SK-N-DZ (cell line): ENCODE data around the gene ATXN1.
"Not testable (repeated sequence)": the region's sequence is repeated elsewhere in the genome, so short reads cannot be mapped to it uniquely, and the experiment has no call there.

Experiments used
- DNase-seq: peaks from one replicate; pipeline ENCODE4 v3.0.0-alpha.2; 2015; ENCODE audit warnings: low spot score

ATXN1 gene

GRCh38 chr6:16391451-16391912 lies 369.8 kb downstream of the ATXN1 start:
- no peak for DNase-seq

- DNase-seq = not testable (repeated sequence)
These were observed 370.3 kb downstream of the ATXN1 start for GRCh38 chr6:16390909-16391450.

GRCh38 chr6:16389642-16390041 lies 371.6 kb downstream of the ATXN1 start:
- DNase-seq = no peak

DNA sequence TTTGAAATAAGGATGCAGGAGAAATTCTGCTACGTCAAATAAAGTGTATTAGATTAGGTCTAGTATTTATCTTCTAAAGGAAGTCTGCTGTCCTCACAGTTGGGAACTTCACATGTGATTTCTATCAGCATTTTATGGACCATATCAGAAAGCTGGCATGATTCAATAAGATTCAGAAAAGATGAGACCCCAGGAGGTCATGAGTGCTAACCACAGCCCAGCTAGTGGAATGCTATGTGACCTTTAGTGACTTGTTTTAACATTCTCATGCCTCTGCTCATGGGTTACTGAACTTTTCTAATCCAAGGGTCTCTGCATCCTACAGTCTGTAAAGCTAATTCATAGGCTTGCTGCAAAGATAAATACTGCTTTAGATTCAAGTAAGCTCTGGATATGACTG lies 372.8 kb downstream of the ATXN1 start:
- no peak for DNase-seq

DNA sequence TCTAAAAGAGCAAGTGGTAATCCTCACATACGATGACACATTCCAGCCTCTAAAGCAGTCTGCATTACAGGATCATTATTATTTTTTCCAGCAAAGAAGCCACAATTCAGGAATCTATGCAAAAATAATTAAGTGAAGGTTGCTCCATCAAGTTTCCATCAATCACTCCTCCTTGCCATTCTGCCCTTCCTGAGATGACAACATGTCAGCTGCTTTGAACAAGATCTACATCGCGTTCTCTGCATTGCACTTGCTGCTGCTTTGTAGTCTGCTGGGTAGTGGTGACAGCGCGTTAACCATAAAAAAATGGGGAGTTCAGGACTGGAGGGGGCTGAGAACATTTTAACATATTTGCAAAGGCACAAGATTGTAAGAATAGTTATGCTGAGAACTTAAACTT lies 375.2 kb downstream of the ATXN1 start:
- no peak for DNase-seq

- no peak for DNase-seq
These were observed 377.6 kb downstream of the ATXN1 start for GRCh38 chr6:16383607-16384206.

- DNase-seq = not testable (repeated sequence)
These were observed 379.3 kb downstream of the ATXN1 start for GRCh38 chr6:16381968-16382367.

- DNase-seq = no peak
These were observed 380.9 kb downstream of the ATXN1 start for GRCh38 chr6:16380220-16380809.

- not testable (repeated sequence) for DNase-seq
These were observed 382.9 kb downstream of the ATXN1 start for GRCh38 chr6:16378360-16378759.

- DNase-seq = no peak
These were observed 383.8 kb downstream of the ATXN1 start for GRCh38 chr6:16377470-16377869.

DNA sequence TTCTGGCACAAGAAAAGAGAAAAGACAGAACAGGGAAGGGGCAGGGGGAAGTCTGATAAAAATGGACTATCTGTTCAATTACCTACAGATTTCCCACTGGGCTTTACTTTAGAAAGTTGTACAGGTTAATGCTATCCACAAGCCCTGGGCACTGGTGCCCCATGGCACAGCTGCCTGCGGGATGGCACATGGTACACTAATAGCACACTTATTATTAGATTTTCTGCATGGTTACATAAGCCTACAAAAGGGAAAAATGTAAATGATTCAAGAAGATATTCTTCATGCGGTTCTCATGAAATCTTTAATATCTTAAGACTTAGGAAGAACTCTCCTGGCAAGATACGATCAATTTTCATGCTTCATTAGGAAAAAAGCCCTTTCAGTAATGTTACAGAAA lies 385.4 kb downstream of the ATXN1 start:
- DNase-seq = no peak

DNA sequence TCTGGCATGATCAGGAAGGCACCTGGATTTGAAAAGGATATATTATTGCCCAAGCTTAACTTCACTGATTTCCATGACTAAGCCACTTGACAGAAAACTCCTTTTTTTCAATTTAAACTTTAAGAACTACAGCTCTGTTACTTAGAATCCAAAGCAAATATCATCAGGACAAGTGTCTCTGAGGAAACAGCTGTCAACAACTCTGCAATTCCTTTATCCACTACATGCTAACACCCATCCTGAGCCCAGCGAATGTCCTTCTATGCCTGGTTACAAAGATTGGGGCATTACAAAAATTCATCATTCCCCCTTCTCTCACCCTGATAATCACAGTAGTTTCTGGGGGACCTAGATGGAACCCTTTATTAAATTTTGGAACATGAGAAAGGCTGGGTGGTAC lies 386.1 kb downstream of the ATXN1 start:
- no peak for DNase-seq

- DNase-seq = no peak
These were observed 386.6 kb downstream of the ATXN1 start for GRCh38 chr6:16374461-16375200.

DNA sequence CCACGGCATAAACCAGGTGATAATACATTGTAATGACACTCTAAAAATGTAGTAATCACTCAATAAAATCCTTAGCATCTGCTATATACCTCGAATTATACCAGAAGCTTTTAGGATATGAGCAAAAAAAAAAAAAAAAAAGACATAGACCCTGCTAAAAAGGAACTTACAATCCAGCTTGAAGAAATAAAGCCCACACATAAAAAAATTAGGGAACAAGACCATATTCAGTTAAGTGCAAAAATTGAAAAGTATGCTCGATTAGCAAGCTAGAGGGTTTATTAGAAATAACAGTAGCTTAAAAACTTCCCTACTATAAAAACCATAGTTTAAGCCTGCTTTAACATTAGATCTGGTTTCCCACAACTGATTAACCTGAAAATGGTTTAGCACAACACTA lies 387.2 kb downstream of the ATXN1 start:
- no peak for DNase-seq

- DNase-seq = no peak
These were observed 389.1 kb downstream of the ATXN1 start for GRCh38 chr6:16372029-16372776.

DNA sequence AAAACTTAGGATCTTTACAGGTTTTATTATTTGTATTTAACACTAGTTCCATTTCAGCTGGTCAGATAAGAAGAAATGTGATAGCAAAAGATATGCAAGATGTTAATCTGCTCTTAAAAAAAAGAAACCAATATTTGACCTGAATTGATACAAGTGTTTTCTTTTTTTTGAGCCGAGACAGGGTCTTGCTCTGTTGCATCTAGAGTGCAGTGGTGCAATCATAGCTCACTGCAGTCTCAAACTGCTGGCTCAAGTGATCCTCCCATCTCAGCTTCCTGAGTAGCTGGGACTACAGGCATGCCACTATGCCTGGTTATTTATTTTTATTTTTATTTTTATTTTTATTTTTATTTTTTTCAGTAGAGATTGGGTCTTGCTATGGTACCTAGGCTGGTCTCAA lies 389.9 kb downstream of the ATXN1 start:
- no peak for DNase-seq

DNA sequence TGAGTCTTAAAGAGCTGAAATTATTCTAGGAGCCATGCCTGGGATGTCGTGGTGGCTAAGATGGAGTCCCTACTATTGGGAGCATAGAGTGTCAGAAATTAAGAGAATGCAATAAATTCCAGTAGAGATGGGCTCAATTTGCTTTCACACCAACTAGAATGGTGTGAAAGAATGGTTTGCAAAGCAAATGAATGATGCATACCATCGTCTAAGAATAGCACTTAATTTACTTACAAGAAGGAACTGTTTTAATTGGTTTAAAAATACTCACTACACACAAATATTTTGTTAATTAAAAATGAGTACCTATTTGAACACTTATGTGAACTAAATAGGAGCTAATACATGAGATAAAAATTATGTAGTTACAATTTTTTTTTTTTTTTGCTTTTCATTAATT lies 390.3 kb downstream of the ATXN1 start:
- DNase-seq = no peak

GRCh38 chr6:16369989-16370388 lies 391.3 kb downstream of the ATXN1 start:
- peak; percentile 74 for DNase-seq

- no peak for DNase-seq
These were observed 392.0 kb downstream of the ATXN1 start for GRCh38 chr6:16369140-16369745.

- no peak for DNase-seq
These were observed 393.7 kb downstream of the ATXN1 start for GRCh38 chr6:16367571-16367970.

DNA sequence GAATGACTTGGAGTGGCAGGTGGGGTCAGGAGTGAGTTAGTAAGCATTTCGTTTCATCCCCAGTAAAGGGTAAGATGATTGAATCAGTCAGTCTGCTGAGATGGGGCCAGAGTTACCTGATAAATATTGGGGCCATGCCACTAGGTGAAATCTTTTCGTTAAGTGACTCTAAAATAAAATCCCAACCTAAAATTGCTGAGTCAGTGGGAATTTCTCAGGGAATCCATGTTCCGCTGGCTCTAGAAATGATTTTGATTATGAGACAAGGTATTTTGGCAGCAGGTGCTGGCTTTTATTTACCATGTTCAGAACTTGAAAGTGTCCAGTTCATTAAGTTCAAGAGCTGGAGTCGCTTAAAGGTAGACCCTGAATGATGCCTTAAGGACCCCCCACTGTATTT lies 397.5 kb downstream of the ATXN1 start:
- DNase-seq = no peak
